Panc1 (cell line): Measurements from ENCODE around the gene TDRD7. TPM values are rescaled to one million over a fixed set of nuclear protein-coding genes. Genes with fewer than 3 reads are reported as not detected.

Experiments used
- ATAC-seq: fragments of 200-7000 bp; cut with Tn5 transposase; 2 replicates; pipeline ENCODE4 v1.9.1; 2020; ENCODE audit warnings: mild to moderate bottlenecking, moderate library complexity
- BruUV-seq: library from RNA; stranded (reverse); fragments of 400-500 nt; replicated peaks from 2 replicates; lab custom pipeline; 2021; lab: Mats Ljungman, UMichigan
- CTCF ChIA-PET: fragments of 300-600 bp; sonication (Branson Sonifier 250); formaldehyde crosslinking; loops from one replicate; lab custom pipeline; 2022; ENCODE audit warnings: antibody characterized with exemption; lab: Charles Lee
- POLR2A ChIA-PET: fragments of 300-600 bp; sonication (Branson Sonifier 250); formaldehyde crosslinking; loops from one replicate; lab custom pipeline; 2022; ENCODE audit warnings: antibody characterized with exemption; lab: Charles Lee
- DNase-seq: peaks from one replicate; pipeline ENCODE4 v3.0.0-alpha.2; 2010; ENCODE audit warnings: low read depth, low spot score
- H3K27ac ChIP-seq: 2 replicates; pipeline ENCODE4 v1.5.1; 2011; ENCODE audit warnings: mild to moderate bottlenecking, low read length, inconsistent platforms
- H3K27me3 ChIP-seq: fragments of 200-500 bp; sonication (Bioruptor generic); 2 replicates; pipeline ENCODE4 v1.6.0; 2014; ENCODE audit warnings: low read length, inconsistent platforms; ENCODE audit not compliant: control insufficient read depth, insufficient read depth
- H3K36me3 ChIP-seq: fragments of 200-500 bp; sonication (Bioruptor generic); 2 replicates; pipeline ENCODE4 v1.5.1; 2014; ENCODE audit warnings: inconsistent platforms, mild to moderate bottlenecking, low read length, moderate library complexity; ENCODE audit not compliant: control insufficient read depth, insufficient read depth
- H3K4me1 ChIP-seq: 2 replicates; pipeline ENCODE4 v1.5.1; 2011; ENCODE audit warnings: inconsistent platforms, mild to moderate bottlenecking, low read length, moderate library complexity; ENCODE audit not compliant: control insufficient read depth, insufficient read depth
- H3K4me3 ChIP-seq, 2 experiments: 2 replicates each; pipeline ENCODE4 v1.5.1; 2011 to 2012; ENCODE audit warnings: low read depth in 2 of 2, low read length in 2 of 2, mild to moderate bottlenecking in 2 of 2, inconsistent platforms in 1 of 2, moderate library complexity in 1 of 2
- H3K9me3 ChIP-seq: fragments of 200-500 bp; sonication (Bioruptor generic); 2 replicates; pipeline ENCODE4 v1.5.1; 2014; ENCODE audit warnings: low read depth, mild to moderate bottlenecking, inconsistent platforms, low read length, moderate library complexity; ENCODE audit not compliant: control insufficient read depth, insufficient read depth
- CTCF ChIP-seq: fragments of 450-650 bp; IDR thresholded peaks from 2 replicates; pipeline ENCODE4 v1.5.1; 2017; ENCODE audit warnings: mild to moderate bottlenecking
- POLR2AphosphoS5 ChIP-seq: IDR thresholded peaks from 2 replicates; pipeline ENCODE4 v1.6.1; 2012; ENCODE audit warnings: mild to moderate bottlenecking, low read depth, low read length, moderate library complexity
- SIN3A ChIP-seq: IDR thresholded peaks from 2 replicates; pipeline ENCODE4 v1.6.1; 2012; ENCODE audit warnings: low read depth, mild to moderate bottlenecking, low read length, moderate library complexity, borderline replicate concordance; ENCODE audit not compliant: insufficient read depth
- TCF7L2 ChIP-seq: IDR thresholded peaks from 2 replicates; pipeline ENCODE4 v1.6.1; 2011; ENCODE audit warnings: mild to moderate bottlenecking, low read depth, low read length, inconsistent platforms
- in situ Hi-C: cut with HindIII; loops from 2 replicates; pipeline ENCODE4 v1.10.0; 2016; ENCODE audit warnings: low sequenced_read_pairs, low pct_unique_long_range_greater_than_20kb
- intact Hi-C: fragments of 100-400 bp; cut with micrococcal nuclease; formaldehyde crosslinking; loops from one replicate; pipeline ENCODE4 v1.10.0; 2022; ENCODE audit not compliant: unreplicated experiment
- total RNA-seq: library from RNA; stranded (reverse); gene quantifications from one replicate; pipeline ENCODE4 v1.2.1, GENCODE V29; 2021; ENCODE audit not compliant: unreplicated experiment
- TF ChIP-seq, protein P1 (sequence below), 2 experiments: IDR thresholded peaks; 2 replicates each; pipeline ENCODE4 v1.6.1; 2011 to 2012; ENCODE audit warnings: low read depth in 2 of 2, control low read depth in 1 of 2, low read length in 1 of 2, mild to moderate bottlenecking in 1 of 2, moderate library complexity in 1 of 2; ENCODE audit not compliant: insufficient read depth in 1 of 2

Gene TDRD7
- total RNA-seq, 1 experiment from 2014 or later: 10.6 TPM

DNA sequence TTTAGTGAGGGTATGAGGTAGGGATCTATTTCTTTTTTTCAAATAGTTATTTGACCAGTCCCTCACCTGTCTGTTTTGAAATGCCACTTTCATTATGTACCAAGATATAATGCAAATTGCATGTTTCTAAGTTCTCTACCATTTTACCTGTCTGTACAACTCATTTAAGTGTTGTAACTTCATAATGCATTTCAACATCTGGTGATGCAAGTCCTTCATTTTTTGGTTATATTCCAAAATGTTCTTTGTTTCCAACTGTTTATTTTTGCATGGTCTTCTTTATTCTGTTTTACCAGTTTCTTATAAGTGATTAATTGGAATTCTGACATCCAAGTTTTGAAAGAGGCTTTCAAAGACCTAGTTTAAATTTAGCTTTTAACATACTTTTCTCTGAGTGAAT is 26.8 kb downstream of the TDRD7 start:
- DNase-seq (no peak), ATAC-seq (no peak)
- Histone ChIP-seq H3K4me1 (no peaks in the 10 kb centered on the region), H3K9me3 (no peaks in the 10 kb centered on the region), H3K27ac (no peak overlapping the region), H3K4me3 (no peak overlapping the region), H3K36me3 (no peaks in the 10 kb centered on the region), H3K27me3 (no peaks in the 10 kb centered on the region)
- POLR2A ChIA-PET: no interaction called here
- no peak for TF ChIP-seq TCF7L2
- TF ChIP-seq POLR2AphosphoS5: no peak
- TF ChIP-seq, protein P1, sequence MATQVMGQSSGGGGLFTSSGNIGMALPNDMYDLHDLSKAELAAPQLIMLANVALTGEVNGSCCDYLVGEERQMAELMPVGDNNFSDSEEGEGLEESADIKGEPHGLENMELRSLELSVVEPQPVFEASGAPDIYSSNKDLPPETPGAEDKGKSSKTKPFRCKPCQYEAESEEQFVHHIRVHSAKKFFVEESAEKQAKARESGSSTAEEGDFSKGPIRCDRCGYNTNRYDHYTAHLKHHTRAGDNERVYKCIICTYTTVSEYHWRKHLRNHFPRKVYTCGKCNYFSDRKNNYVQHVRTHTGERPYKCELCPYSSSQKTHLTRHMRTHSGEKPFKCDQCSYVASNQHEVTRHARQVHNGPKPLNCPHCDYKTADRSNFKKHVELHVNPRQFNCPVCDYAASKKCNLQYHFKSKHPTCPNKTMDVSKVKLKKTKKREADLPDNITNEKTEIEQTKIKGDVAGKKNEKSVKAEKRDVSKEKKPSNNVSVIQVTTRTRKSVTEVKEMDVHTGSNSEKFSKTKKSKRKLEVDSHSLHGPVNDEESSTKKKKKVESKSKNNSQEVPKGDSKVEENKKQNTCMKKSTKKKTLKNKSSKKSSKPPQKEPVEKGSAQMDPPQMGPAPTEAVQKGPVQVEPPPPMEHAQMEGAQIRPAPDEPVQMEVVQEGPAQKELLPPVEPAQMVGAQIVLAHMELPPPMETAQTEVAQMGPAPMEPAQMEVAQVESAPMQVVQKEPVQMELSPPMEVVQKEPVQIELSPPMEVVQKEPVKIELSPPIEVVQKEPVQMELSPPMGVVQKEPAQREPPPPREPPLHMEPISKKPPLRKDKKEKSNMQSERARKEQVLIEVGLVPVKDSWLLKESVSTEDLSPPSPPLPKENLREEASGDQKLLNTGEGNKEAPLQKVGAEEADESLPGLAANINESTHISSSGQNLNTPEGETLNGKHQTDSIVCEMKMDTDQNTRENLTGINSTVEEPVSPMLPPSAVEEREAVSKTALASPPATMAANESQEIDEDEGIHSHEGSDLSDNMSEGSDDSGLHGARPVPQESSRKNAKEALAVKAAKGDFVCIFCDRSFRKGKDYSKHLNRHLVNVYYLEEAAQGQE (IDR thresholded peaks at IDR 0.05; ENCODE audit: insufficient read depth in 1 of 2, low read depth in 2 of 2, low read length in 1 of 2): no peak
- TF ChIP-seq CTCF: no peak
- TF ChIP-seq SIN3A: no peak
- no TSS peak for BruUV-seq
- in situ Hi-C loops (no loop called here), intact Hi-C loops (no loop called here)
- CTCF ChIA-PET: no interaction called here

DNA sequence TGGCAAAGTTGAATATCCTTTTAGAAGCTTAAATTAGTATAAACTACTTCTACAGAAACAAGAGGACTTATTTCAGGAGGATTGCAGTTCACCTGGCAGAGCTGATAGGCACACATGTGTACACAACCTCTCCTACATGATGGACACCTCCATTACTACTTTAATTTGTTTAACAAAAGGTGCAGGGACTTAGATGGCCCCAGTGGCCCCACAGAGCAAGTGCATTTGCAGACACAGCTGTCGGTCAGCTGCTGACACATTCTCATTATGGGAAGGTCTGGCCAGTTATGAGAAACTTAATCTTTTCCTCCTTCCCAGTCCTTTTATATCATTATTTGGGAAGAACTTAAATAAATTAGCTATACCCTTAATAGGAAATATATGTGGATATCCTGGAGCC is 28.3 kb downstream of the TDRD7 start:
- CTCF ChIA-PET: no interaction called here
- intact Hi-C loops (no loop called here), in situ Hi-C loops (no loop called here)
- no TSS peak for BruUV-seq
- DNase-seq (no peak), ATAC-seq (no peak)
- Histone ChIP-seq H3K4me1 (no peaks in the 10 kb centered on the region), H3K4me3 (no peak overlapping the region), H3K9me3 (no peaks in the 10 kb centered on the region), H3K27ac (no peak overlapping the region), H3K27me3 (no peaks in the 10 kb centered on the region), H3K36me3 (no peaks in the 10 kb centered on the region; the same call in 1 of the 2 replicates)
- no peak for TF ChIP-seq CTCF
- TF ChIP-seq TCF7L2: no peak
- no peak for TF ChIP-seq SIN3A
- no peak for TF ChIP-seq POLR2AphosphoS5
- TF ChIP-seq, protein P1 (IDR thresholded peaks at IDR 0.05; ENCODE audit: insufficient read depth in 1 of 2, low read depth in 2 of 2, low read length in 1 of 2): no peak
- POLR2A ChIA-PET: no interaction called here
